CD4-positive, alpha-beta T cell (primary cell): ENCODE data around the gene CHD2. TPM values are rescaled to one million over a fixed set of nuclear protein-coding genes. Genes with fewer than 3 reads are reported as not detected.

Experiments
- ATAC-seq: fragments of 200-7000 bp; cut with Tn5 transposase; one replicate; pipeline ENCODE4 v1.10.0; 2022; ENCODE audit warnings: mild to moderate bottlenecking; ENCODE audit not compliant: poor library complexity
- CTCF ChIA-PET: fragments of 350-600 bp; sonication (Branson Sonifier 250); formaldehyde crosslinking; loops from one replicate; lab custom pipeline; 2021; ENCODE audit warnings: antibody characterized with exemption, inconsistent platforms; lab: Charles Lee
- POLR2A ChIA-PET: fragments of 350-600 bp; sonication (Branson Sonifier 250); formaldehyde crosslinking; loops from one replicate; lab custom pipeline; 2021; ENCODE audit warnings: antibody characterized with exemption, inconsistent platforms; lab: Charles Lee
- DNase-seq, 14 experiments: peaks; one replicate each; pipeline ENCODE4 v3.0.0-alpha.2; 2013 to 2020; ENCODE audit warnings: mixed read lengths in 2 of 14
- H3K27ac ChIP-seq, 2 donors: one replicate each; pipeline versions ENCODE4 v1.5.1 to v1.7.0; 2013; ENCODE audit warnings: low read length in 2 of 2, low read depth in 1 of 2, mild to moderate bottlenecking in 1 of 2
- H3K27me3 ChIP-seq, 2 experiments: 1 replicate in 1 of 2; 2 replicates in 1 of 2; pipeline versions ENCODE4 v1.6.1 to v1.7.0; 2013; ENCODE audit warnings: low read length in 2 of 2, control low read depth in 1 of 2, mild to moderate bottlenecking in 1 of 2, moderate library complexity in 1 of 2; ENCODE audit not compliant: insufficient read depth in 2 of 2, control insufficient read depth in 1 of 2
- H3K36me3 ChIP-seq: one replicate; pipeline ENCODE4 v1.6.1; 2013; ENCODE audit warnings: low read length, control low read depth; ENCODE audit not compliant: insufficient read depth
- H3K4me1 ChIP-seq: one replicate; pipeline ENCODE4 v1.6.1; 2013; ENCODE audit warnings: low read length, control low read depth; ENCODE audit not compliant: insufficient read depth
- H3K4me3 ChIP-seq: one replicate; pipeline ENCODE4 v1.5.1; 2013; ENCODE audit warnings: mild to moderate bottlenecking, low read length, moderate library complexity
- H3K9me3 ChIP-seq, 2 experiments: 1 replicate in 1 of 2; 2 replicates in 1 of 2; pipeline versions ENCODE4 v1.6.1 to v1.7.0; 2013; ENCODE audit warnings: low read length in 2 of 2, mild to moderate bottlenecking in 2 of 2, control low read depth in 1 of 2, moderate library complexity in 1 of 2; ENCODE audit not compliant: control insufficient read depth in 1 of 2, insufficient read depth in 1 of 2
- H3K27ac Mint-ChIP-seq: one replicate; pipeline ENCODE4 v1.8.0; 2020; ENCODE audit warnings: mixed read lengths
- H3K27me3 Mint-ChIP-seq: one replicate; pipeline ENCODE4 v1.8.0; 2021; ENCODE audit warnings: mixed read lengths
- H3K36me3 Mint-ChIP-seq: one replicate; pipeline ENCODE4 v1.8.0; 2021; ENCODE audit warnings: low read depth, mixed read lengths
- H3K4me1 Mint-ChIP-seq: one replicate; pipeline ENCODE4 v1.8.0; 2021; ENCODE audit warnings: low read depth, mixed read lengths
- H3K4me3 Mint-ChIP-seq: one replicate; pipeline ENCODE4 v1.8.0; 2020; ENCODE audit warnings: mild to moderate bottlenecking, mixed read lengths
- H3K9me3 Mint-ChIP-seq: one replicate; pipeline ENCODE4 v1.8.0; 2020; ENCODE audit warnings: mixed read lengths
- intact Hi-C, 2 experiments: fragments of 100-400 bp; cut with DNase I in 1 of 2; cut with micrococcal nuclease in 1 of 2; formaldehyde crosslinking; loops; one replicate each; pipeline versions ENCODE4 v1.15.1 to v1.9.0; 2023 to 2025; cut with DNase I, micrococcal nuclease
- total RNA-seq, 174 experiments: library from RNA in 2 of 174; stranded (reverse) in 2 of 174; gene quantifications; one replicate each; pipeline ENCODE4 v1.2.3 and lab custom pipeline; 2021 to 2026
- TF ChIP-seq, protein P1 (sequence below): fragments of 200-600 bp; IDR thresholded peaks from one replicate; pipeline ENCODE4 v1.8.0; 2022; ENCODE audit warnings: antibody characterized with exemption, mild to moderate bottlenecking

Gene CHD2
- total RNA-seq, 2 experiments from 2014 or later = 615 to 660 TPM

DNA sequence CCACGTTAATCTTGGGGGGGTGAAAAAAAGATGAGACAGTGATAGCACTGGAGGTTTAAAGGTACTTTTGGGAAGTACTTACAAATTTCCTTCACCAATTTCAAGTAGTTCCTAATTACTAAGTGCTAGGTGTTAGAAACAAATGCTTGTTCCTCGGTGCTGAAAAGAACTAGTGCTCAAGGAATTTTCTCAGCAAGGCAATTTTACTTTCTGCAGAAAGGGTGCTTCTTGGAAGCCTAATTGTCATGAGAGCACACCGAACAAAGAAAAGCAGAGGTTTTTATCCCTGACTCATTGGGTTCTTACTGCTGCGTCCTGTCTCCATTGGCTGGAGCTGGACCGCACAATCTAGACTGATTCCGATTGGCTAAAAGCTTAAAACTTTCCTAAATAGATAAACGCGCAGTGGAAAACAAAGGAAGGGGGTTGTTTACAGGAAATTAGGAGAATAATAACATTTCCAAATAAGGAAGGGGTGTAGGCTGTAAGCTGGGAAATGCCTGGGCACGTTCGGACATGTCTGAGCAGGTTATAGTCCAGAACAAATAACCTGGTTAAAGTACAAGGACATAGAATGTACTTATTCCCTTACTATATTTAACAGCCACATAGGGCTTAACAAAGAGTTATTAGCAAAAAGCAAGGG is 49.6 kb downstream of the CHD2 start:
- no peaks in the 10 kb centered on the region for H3K4me1 ChIP-seq
- TF ChIP-seq, protein P1, sequence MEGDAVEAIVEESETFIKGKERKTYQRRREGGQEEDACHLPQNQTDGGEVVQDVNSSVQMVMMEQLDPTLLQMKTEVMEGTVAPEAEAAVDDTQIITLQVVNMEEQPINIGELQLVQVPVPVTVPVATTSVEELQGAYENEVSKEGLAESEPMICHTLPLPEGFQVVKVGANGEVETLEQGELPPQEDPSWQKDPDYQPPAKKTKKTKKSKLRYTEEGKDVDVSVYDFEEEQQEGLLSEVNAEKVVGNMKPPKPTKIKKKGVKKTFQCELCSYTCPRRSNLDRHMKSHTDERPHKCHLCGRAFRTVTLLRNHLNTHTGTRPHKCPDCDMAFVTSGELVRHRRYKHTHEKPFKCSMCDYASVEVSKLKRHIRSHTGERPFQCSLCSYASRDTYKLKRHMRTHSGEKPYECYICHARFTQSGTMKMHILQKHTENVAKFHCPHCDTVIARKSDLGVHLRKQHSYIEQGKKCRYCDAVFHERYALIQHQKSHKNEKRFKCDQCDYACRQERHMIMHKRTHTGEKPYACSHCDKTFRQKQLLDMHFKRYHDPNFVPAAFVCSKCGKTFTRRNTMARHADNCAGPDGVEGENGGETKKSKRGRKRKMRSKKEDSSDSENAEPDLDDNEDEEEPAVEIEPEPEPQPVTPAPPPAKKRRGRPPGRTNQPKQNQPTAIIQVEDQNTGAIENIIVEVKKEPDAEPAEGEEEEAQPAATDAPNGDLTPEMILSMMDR = no peak
- H3K27me3 Mint-ChIP-seq = no peaks in the 10 kb centered on the region
- H3K4me3 Mint-ChIP-seq = no peak overlapping the region
- ATAC-seq (no peak), DNase-seq (peak in 1 of 14 experiments; percentile 16)
- no peak overlapping the region for H3K4me3 ChIP-seq
- peaks cover 98% of the 10 kb centered on the region for H3K36me3 ChIP-seq
- H3K9me3 ChIP-seq = peaks cover 6 to 33% of the 10 kb centered on the region in 2 experiments
- CTCF ChIA-PET = interaction anchor here (1.2 to 1.3 kb wide), 2 partner anchors 12 to 152 kb away, joined by 3 read pairs; no protein-coding TSS in a partner anchor
- no peaks in the 10 kb centered on the region for H3K27me3 ChIP-seq
- H3K27ac ChIP-seq = no peak overlapping the region
- peak overlapping the region; percentile 26 for H3K27ac Mint-ChIP-seq
- intact Hi-C loops = no loop called here
- peaks cover 100% of the 10 kb centered on the region for H3K36me3 Mint-ChIP-seq
- peaks cover 18% of the 10 kb centered on the region for H3K9me3 Mint-ChIP-seq
- POLR2A ChIA-PET = interaction anchor here (1.0 to 1.2 kb wide), 2 partner anchors 68 to 141 kb away, joined by 3 to 5 read pairs; no protein-coding TSS in a partner anchor
- peaks cover 10% of the 10 kb centered on the region for H3K4me1 Mint-ChIP-seq

DNA sequence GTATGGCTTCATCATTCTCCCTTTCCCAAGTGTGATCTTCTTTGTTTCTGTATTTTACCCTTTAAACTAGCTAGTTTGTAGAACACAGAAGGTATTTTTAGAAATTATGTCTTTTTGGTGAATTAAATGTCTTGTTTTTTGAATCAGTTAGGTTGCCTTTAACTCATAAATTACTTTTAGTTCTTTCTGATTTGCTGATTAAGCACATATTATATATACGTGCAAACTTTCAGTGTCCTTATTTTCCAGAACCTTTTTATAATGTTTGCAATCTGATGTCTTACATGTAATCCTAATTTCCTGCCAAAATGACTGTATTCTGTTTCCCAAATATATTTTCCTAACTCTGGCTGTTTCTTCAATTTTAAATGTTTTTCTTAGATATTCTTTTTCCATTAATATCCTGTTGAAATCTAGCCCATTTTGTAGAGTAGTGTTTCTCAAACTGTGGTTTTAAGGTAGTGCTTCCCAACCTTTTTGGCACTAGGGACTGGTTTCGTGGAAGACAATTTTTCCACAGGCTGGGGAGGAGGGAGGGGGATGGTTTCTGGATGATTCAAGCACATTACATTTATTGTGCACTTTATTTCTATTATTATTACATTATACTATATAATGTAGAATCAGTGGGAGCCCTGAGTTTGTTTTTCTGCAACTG is 51.8 kb downstream of the CHD2 start:
- H3K36me3 Mint-ChIP-seq = peaks cover 100% of the 10 kb centered on the region
- Histone ChIP-seq H3K4me1 (no peaks in the 10 kb centered on the region), H3K4me3 (no peak overlapping the region), H3K36me3 (peaks cover 98% of the 10 kb centered on the region), H3K27ac (no peak overlapping the region), H3K9me3 (peaks cover 6 to 33% of the 10 kb centered on the region in 2 experiments), H3K27me3 (no peaks in the 10 kb centered on the region)
- TF ChIP-seq, protein P1 = no peak
- no peak for DNase-seq
- ATAC-seq = no peak
- CTCF ChIA-PET = no interaction called here
- no peaks in the 10 kb centered on the region for H3K27me3 Mint-ChIP-seq
- no peak overlapping the region for H3K4me3 Mint-ChIP-seq
- peaks cover 17% of the 10 kb centered on the region for H3K4me1 Mint-ChIP-seq
- peaks cover 17% of the 10 kb centered on the region for H3K9me3 Mint-ChIP-seq
- POLR2A ChIA-PET = interaction anchor here (0.9 to 1.4 kb wide), 2 partner anchors 12 to 155 kb away, joined by 3 read pairs; no protein-coding TSS in a partner anchor
- no peak overlapping the region for H3K27ac Mint-ChIP-seq
- intact Hi-C loops = no loop called here

DNA sequence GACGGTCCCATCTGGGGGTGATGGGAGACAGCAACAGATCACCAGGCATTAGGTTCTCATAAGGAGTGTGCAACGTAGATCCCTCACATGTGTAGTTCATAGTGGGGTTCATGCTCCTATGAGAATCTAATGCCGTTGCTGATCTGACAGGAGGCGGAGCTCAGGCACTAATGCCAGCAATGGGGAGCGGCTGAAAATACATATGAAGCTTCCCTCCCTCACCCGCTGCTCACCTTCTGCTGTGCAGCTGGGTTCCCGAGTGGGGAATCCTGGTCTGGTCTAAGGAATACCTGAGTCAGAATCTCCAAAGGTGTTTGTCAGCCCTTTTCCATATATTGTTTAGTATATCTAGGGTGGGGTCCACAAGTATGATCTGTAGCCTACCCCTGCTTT is 52.3 kb downstream of the CHD2 start:
- Histone ChIP-seq H3K36me3 (peaks cover 98% of the 10 kb centered on the region), H3K9me3 (peaks cover 6 to 30% of the 10 kb centered on the region in 2 experiments), H3K27me3 (no peaks in the 10 kb centered on the region), H3K27ac (no peak overlapping the region), H3K4me3 (no peak overlapping the region), H3K4me1 (no peaks in the 10 kb centered on the region)
- ATAC-seq = no peak
- no peaks in the 10 kb centered on the region for H3K27me3 Mint-ChIP-seq
- peaks cover 12% of the 10 kb centered on the region for H3K9me3 Mint-ChIP-seq
- POLR2A ChIA-PET = interaction anchor here (0.9 to 1.6 kb wide), 3 partner anchors 11 to 155 kb away, joined by 3 read pairs; no protein-coding TSS in a partner anchor
- H3K36me3 Mint-ChIP-seq = peaks cover 100% of the 10 kb centered on the region
- TF ChIP-seq, protein P1 = no peak
- no peak overlapping the region for H3K27ac Mint-ChIP-seq
- intact Hi-C loops = no loop called here
- H3K4me1 Mint-ChIP-seq = peaks cover 22% of the 10 kb centered on the region
- CTCF ChIA-PET = no interaction called here
- no peak for DNase-seq
- no peak overlapping the region for H3K4me3 Mint-ChIP-seq
